GM21515 (cell line): Measurements from ENCODE around the gene ARPC1B.
"Not testable (repeated sequence)": the region's sequence is repeated elsewhere in the genome, so short reads cannot be mapped to it uniquely, and the experiment has no call there.

Source experiments
- ATAC-seq: cut with Tn5 transposase; IDR thresholded peaks from one replicate; pipeline ENCODE4 v1.9.1; 2021; ENCODE audit not compliant: unreplicated experiment

The ARPC1B gene

DNA sequence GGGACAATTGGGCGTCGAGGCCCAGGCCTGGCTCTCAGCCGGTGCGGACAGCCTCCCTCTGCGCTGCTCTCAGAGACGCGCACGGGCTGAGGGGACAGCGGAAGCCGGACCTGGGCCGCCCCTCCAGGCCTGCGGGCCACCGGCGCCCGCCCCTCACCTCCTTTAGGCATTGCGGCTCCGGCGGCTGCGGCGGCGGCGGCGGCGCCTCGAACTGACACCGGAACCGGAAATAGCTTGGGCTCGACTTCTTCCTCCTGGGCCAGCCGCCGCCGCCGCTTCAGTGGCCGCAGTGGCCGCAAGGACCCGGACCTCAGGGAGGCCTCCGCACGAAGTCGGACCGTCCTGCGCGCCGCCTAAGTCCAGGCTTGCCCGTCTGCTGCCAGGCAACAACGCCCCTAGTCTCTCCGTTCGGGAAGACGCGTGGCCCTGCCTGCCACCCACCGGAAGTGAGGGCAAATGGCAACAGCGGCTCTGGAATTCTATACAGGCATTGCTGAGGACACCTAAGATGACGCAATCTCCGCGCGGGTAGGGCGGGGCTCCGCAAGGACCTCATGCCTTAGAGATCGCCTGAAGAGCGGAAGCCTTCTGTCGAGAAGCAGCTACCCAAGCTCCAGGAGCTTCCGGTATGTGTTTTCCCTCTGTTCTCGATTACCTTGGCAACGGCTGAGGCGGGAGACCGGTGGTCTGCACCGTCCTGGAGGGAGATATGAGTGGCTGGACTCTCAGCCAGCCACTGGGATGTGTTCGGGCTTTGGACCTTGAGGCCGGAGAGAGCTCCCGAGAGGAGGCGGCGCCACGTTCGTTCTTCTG is 34.1 kb downstream of the ARPC1B start, which contains the start of the genes BUD31 and PDAP1:
Gene BUD31, plus strand, starts transcription at position 591 of the 813 bp plus-strand sequence. CDS start 2,124 bp downstream, outside the sequence.
Gene PDAP1, minus strand, starts transcription at position 219 of the 813 bp plus-strand sequence. Its CDS starts 49 bp downstream, at position 170.
- peak; percentile 65 for ATAC-seq

DNA sequence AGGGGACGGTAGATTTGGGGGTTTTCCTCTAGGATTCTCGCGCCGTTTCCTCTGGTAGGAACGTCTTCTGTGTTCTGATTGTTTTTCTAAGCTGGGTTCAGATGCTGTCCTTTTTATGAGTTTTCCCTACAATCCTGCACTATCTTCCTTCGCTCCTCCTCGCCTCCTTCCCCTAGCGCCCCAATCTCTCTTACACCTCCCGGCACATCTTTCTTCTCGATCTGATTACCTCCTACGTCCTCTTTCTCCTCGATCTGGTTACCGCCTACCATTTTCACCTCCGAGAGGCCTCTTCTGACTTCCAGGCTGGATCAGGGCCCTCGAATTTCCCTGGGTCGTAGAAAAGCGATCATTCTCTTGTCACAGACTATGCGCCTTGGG is 34.7 kb downstream of the ARPC1B start:
- peak; percentile 10 for ATAC-seq

GRCh38 chr7:99409806-99410205 is 35.3 kb downstream of the ARPC1B start:
- ATAC-seq, result no peak

GRCh38 chr7:99410635-99411034 is 36.1 kb downstream of the ARPC1B start:
- ATAC-seq, result no peak

- ATAC-seq, result not testable (repeated sequence)
Observed at GRCh38 chr7:99415513-99416127, 41.1 kb downstream of the ARPC1B start.

DNA sequence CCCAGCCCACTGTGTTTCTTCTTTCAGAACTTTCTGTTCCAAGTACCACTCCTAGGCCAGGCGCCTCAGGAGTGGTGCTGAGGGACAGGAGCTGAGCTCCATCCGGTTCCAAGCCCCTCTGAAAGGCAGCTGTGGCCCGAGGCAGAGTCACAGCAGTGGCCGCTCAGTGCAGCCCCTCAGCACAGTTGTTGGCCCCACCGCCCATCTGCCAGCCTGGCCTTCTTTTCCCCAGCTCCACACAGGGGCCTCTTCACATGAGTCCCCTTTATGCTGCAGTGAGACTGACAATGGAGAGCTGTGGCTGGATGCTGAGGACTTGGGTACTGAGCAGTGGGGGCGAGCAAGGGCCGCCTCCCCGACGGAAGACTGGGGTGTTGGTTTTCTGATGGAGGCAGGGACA is 43.7 kb downstream of the ARPC1B start:
- no peak for ATAC-seq

DNA sequence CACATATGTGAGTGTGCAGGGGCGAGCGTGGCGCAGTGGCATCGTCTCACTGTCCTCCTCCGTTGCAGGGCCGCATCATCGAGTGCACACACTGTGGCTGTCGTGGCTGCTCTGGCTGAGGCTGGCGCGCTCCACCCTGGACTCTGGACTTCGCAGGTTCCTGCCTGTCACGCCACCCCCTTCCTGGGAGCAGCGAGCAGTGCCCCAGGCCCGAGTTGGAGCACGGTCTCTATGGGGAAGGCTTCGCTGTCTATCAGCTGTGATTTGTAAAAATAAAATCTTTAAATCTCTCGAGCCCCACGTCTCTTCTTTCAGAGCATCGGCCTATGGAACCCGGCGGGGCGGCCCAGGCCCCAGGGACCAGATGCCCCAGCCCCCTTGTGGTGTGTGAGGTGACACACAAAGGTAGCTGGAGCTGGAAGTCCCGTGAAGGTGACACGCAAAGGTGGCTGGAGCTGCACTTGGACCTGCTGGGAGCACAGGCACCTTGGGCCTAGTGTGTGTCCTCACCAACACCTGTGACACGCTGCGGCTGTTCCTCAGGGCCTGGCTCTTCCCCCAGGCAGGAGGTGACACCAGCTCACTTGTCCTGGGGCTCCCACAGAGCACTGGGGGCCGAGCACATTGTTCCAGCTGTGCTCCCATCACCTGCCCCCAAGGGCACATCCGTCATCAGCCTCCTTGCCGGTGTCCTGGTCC is 44.9 kb downstream of the ARPC1B start:
- no peak for ATAC-seq

GRCh38 chr7:99420213-99420612 is 45.7 kb downstream of the ARPC1B start:
- no peak for ATAC-seq

DNA sequence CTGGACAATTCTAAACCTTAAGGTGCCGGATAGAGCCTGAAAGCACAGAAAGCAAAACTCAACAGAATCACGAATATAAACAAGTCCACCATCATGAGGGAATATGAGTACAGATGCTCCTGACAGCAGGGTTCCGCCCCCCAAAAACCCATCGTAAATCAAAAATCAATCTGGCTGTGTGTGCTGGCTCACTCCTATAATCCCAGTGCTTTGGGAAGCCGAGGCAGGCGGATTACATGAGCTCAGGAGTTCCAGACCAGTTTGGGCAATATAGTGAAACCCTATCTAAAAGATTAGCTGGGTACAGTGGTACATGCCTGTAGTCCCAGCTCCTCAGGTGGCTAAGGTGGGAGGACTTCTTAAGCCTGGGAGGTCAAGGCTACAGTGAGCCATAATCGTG is 46.5 kb downstream of the ARPC1B start:
- no peak for ATAC-seq

DNA sequence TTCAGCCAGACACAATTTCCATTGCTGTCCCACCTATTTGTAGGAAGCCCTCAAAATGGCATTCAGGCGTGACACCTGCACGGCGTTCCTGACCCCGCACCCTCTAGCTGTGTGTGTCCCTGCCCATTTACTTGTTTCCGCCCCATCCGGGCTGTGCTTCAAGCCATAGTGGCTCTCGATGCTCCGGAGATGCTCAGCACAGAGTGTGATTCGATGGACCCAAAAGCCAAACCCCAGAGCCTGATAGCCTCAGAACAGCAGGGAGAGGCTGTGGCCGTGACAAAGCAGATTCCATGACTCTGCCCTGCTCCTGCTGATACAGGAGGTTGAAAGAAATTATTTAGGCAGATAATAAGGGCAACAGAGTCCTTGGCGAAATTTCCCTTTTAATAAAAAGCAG is 47.7 kb downstream of the ARPC1B start:
- ATAC-seq, result no peak

DNA sequence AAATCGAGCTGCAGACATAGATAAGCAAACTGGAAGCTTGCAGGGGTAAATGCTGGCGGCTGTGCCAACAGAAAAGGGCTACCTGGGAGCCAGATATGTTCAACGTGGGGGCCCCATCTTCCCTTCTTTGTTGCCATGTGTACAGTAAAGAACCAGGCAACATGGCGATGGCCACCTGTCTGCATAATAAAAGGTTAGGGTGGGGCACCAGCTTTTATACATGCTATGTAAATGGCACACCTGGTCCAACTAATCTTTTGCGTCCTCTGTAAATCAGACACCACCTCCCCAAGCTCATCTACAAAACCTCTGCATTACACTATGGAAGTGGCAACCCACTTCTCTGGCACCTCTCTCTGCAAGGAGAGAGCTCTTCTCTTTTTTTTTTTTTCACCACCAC is 48.1 kb downstream of the ARPC1B start:
- ATAC-seq, result no peak

GRCh38 chr7:99424932-99425730 is 50.6 kb downstream of the ARPC1B start:
- ATAC-seq, result no peak

GRCh38 chr7:99428972-99429566 is 54.5 kb downstream of the ARPC1B start:
- no peak for ATAC-seq

- ATAC-seq, result no peak
Observed at GRCh38 chr7:99429756-99430155, 55.2 kb downstream of the ARPC1B start.

- not testable (repeated sequence) for ATAC-seq
Observed at GRCh38 chr7:99431756-99432540, 57.4 kb downstream of the ARPC1B start.

- no peak for ATAC-seq
Observed at GRCh38 chr7:99433158-99433557, 58.6 kb downstream of the ARPC1B start.

DNA sequence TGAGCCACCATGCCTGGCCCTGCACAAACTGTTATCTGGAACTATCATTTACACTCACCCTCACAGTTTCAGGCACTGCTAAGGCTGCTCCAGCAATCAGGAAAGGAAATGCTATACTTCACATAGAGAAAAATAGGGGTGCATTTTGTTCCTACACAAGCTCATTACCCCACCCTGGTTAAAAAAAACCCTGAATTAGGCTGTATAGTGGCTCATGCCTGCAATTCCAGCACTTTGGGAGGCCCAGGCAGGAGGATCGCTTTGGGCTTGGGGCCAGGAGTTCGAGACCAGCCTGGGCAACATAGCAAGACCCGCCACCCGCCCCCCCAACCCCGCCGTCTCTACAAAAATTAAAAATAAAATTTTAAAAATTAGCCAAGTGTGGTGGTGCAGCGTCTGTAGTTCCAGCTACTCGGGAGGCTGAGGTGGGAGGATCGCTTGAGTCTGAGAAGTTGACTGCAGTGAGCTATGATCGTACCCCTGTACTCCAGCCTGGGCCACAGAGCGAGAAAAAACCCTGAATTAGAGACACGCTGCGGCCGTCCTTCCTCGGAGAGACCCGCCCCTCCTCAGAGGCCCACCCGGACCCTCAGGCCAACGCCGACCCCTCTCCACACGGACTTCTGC is 63.5 kb downstream of the ARPC1B start:
- ATAC-seq, result no peak

- peak; percentile 85 for ATAC-seq
Observed at GRCh38 chr7:99438573-99439480, 64.3 kb downstream of the ARPC1B start, which contains the start of the genes CPSF4 and PTCD1. Gene CPSF4, plus strand, starts transcription at chr7:99438943. Its CDS starts 140 bp downstream, at chr7:99439083. Gene PTCD1, minus strand, starts transcription at chr7:99438798. Its CDS starts 3,556 bp downstream, at chr7:99435242.
